ENCODE measurements around the gene TMEM127. TPM values are rescaled to one million over a fixed set of nuclear protein-coding genes. Genes with fewer than 3 reads are reported as not detected.

Gene TMEM127, protein sequence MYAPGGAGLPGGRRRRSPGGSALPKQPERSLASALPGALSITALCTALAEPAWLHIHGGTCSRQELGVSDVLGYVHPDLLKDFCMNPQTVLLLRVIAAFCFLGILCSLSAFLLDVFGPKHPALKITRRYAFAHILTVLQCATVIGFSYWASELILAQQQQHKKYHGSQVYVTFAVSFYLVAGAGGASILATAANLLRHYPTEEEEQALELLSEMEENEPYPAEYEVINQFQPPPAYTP
- total RNA-seq = 30.1 to 36.2 TPM (median 32.5 TPM) in 3 replicates

DNA sequence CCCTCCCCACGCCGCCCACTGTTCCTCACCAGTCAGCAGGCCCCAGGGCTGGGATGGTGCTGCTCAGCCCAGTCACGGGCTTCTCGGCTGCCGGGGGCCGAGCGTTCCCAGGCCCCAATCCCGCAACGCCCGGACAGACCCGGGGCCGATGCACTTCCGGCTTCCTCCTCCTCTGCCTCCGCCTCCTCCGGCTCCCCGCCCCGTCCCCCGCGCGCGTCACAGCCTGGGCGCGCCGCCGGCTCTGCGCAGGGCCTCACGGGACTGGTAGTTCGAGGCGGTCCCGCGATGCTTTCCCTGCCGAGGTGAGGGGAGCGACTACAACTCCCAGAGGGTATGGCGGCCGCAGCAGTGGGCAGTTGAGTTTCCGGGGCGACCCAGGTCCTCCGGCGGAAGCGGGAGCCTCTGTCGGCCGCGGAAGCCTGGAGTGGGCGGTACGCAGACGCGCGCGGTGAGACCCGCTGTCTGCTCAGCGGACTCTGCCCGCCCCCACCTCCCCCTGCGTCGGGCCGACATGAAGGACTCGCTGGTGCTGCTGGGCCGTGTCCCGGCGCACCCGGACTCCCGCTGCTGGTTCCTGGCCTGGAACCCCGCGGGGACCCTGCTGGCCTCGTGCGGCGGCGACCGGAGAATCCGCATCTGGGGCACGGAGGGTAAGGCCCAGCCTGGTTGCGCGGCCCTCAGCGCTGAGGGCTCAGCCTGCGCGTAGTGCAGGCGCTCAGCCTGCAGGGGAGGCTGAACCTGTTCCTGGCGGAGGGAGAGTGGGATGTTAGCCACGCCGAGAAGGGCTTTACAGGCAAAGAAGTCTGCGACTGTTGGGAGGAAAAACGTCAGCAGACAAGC, at the start of gene TMEM127, which contains the start of gene CIAO1:
Gene TMEM127, minus strand, starts transcription at position 158 of the 840 bp plus-strand sequence. CDS start 616 bp downstream, outside the sequence.
Gene CIAO1, plus strand, starts transcription at position 386 of the 840 bp plus-strand sequence. Its CDS starts 126 bp downstream, at position 512.
- Mint-ChIP-seq H3K27ac (peak within 1 kb of the TSS; percentile 93), H3K4me1 (peaks cover 22% of the 10 kb centered on the region)

DNA sequence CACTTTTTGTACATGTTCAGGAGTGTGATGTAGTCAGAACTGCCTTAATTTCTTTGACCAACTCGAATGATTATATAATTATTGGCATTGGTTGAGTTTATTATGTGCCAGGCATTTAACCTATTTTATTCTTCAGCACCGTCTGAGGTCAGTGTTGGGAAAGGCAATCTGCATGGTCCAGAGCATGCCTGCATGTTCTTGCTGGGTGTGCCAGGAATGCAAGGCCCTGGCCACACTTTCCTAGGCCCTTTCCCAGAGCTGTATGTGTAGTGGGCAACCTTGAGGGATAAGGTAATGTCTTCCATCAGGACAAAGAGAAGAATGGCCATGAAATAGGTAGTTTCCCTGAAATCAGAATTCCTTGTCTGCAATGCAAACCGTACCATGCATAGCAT, 49.2 kb upstream of the TMEM127 start:
- Mint-ChIP-seq H3K9me3 (no peaks in the 10 kb centered on the region), H3K4me1 (no peaks in the 10 kb centered on the region), H3K27ac (no peak overlapping the region), H3K4me3 (no peak overlapping the region), H3K36me3 (no peaks in the 10 kb centered on the region), H3K27me3 (ENCODE audit: low read depth) (peaks cover 49% of the 10 kb centered on the region)
- DNase-seq (ENCODE audit: low spot score in 2 of 2, unreplicated experiment in 2 of 2) = no peak
- TF ChIP-seq CTCF (IDR thresholded peaks at IDR 0.05; ENCODE audit: unreplicated experiment) = no peak

More for the DNA sequence above, at the start of gene TMEM127, which contains the start of gene CIAO1:
- TF ChIP-seq CTCF (IDR thresholded peaks at IDR 0.05; ENCODE audit: unreplicated experiment) = no peak
- H3K36me3 Mint-ChIP-seq = peaks cover 11% of the 10 kb centered on the region
- peak; percentile 94 to 98 for DNase-seq (ENCODE audit: low spot score in 2 of 2, unreplicated experiment in 2 of 2)
- H3K27me3 Mint-ChIP-seq (ENCODE audit: low read depth) = no peaks in the 10 kb centered on the region
- H3K4me3 Mint-ChIP-seq = peak within 1 kb of the TSS; percentile 92
- H3K9me3 Mint-ChIP-seq = no peaks in the 10 kb centered on the region

- Mint-ChIP-seq H3K36me3 (peaks cover 9% of the 10 kb centered on the region), H3K27me3 (ENCODE audit: low read depth) (peaks cover 13% of the 10 kb centered on the region), H3K4me1 (peaks cover 23% of the 10 kb centered on the region), H3K27ac (no peak overlapping the region), H3K4me3 (no peak overlapping the region), H3K9me3 (no peaks in the 10 kb centered on the region)
- no peak for DNase-seq (ENCODE audit: low spot score in 2 of 2, unreplicated experiment in 2 of 2)
- no peak for TF ChIP-seq CTCF (IDR thresholded peaks at IDR 0.05; ENCODE audit: unreplicated experiment)
These were observed 42.5 kb upstream of the TMEM127 start for GRCh38 chr2:96308248-96308647.

- Mint-ChIP-seq H3K9me3 (no peaks in the 10 kb centered on the region), H3K36me3 (peaks cover 25% of the 10 kb centered on the region), H3K4me1 (peaks cover 27% of the 10 kb centered on the region), H3K27me3 (ENCODE audit: low read depth) (peaks cover 4% of the 10 kb centered on the region), H3K27ac (peak overlapping the region; percentile 98), H3K4me3 (peak overlapping the region; percentile 99)
- TF ChIP-seq CTCF (IDR thresholded peaks at IDR 0.05; ENCODE audit: unreplicated experiment) = no peak
- no peak for DNase-seq (ENCODE audit: low spot score in 2 of 2, unreplicated experiment in 2 of 2)
These were observed 40.6 kb upstream of the TMEM127 start for GRCh38 chr2:96306370-96306769.

DNA sequence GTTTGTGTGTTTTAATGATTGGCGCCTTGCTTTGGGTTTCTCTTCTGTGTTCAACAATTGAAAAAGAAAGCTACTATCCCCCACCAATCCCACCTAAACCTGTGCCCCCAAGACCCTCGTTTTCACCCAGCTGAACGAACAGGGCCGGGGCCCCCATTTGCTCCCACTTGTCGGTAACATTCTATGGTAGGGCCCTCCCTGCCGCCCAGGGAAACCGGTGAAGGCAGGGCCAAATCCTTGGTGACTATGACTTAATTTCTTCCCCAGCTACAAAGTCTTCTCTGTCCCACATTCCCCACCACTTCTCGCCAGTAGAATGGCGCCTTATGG, 40.1 kb upstream of the TMEM127 start:
- DNase-seq (ENCODE audit: low spot score in 2 of 2, unreplicated experiment in 2 of 2) = no peak
- Mint-ChIP-seq H3K27me3 (ENCODE audit: low read depth) (peaks cover 3% of the 10 kb centered on the region), H3K4me3 (peak overlapping the region; percentile 99), H3K9me3 (no peaks in the 10 kb centered on the region), H3K36me3 (peaks cover 29% of the 10 kb centered on the region), H3K27ac (peak overlapping the region; percentile 98), H3K4me1 (peaks cover 27% of the 10 kb centered on the region)
- no peak for TF ChIP-seq CTCF (IDR thresholded peaks at IDR 0.05; ENCODE audit: unreplicated experiment)

Data from mesothelial cell of epicardium (in vitro differentiated cells).